ENCODE measurements around the gene FHIT.

DNA sequence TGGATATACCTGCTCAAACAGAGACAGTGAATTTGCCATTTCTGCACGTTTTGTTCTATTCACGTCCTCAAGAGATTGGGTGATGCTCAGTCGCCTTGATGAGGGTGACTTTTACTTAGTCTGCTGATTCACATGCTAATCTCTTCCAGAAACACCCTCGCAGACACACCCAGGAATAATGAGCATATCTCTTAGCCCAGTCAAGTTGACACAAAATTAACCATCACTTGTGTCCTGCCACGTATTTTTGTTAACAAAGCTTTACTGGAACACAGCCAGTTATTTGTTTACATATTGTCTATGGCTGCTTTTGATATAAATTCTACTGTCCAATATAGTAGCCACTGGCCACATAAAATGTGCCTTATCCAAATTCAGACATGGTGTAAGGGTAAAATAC, 218.3 kb downstream of the FHIT start:
- TF ChIP-seq, protein P1, sequence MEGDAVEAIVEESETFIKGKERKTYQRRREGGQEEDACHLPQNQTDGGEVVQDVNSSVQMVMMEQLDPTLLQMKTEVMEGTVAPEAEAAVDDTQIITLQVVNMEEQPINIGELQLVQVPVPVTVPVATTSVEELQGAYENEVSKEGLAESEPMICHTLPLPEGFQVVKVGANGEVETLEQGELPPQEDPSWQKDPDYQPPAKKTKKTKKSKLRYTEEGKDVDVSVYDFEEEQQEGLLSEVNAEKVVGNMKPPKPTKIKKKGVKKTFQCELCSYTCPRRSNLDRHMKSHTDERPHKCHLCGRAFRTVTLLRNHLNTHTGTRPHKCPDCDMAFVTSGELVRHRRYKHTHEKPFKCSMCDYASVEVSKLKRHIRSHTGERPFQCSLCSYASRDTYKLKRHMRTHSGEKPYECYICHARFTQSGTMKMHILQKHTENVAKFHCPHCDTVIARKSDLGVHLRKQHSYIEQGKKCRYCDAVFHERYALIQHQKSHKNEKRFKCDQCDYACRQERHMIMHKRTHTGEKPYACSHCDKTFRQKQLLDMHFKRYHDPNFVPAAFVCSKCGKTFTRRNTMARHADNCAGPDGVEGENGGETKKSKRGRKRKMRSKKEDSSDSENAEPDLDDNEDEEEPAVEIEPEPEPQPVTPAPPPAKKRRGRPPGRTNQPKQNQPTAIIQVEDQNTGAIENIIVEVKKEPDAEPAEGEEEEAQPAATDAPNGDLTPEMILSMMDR (IDR thresholded peaks at IDR 0.05; ENCODE audit: low read depth, low read length, poor library complexity, severe bottlenecking): no peak
- no peak for TF ChIP-seq EZH2phosphoT487 (IDR thresholded peaks at IDR 0.05; ENCODE audit: borderline replicate concordance, low read length)
